Testis (tissue), 2 donors: ENCODE data around the gene GRAMD1A.

Source experiments
- CTCF ChIP-seq, 3 experiments: fragments of 450-650 bp in 2 of 3; fragments of 200-600 bp in 1 of 3; sonication (generic) in 1 of 3; IDR thresholded peaks; one replicate each; pipeline ENCODE4 v1.5.1; 2016 to 2019; ENCODE audit warnings: antibody characterized with exemption in 3 of 3, mild to moderate bottlenecking in 2 of 3, moderate library complexity in 1 of 3
- POLR2A ChIP-seq: fragments of 450-650 bp; IDR thresholded peaks from one replicate; pipeline ENCODE4 v1.6.1; 2017; ENCODE audit warnings: antibody characterized with exemption, mild to moderate bottlenecking, moderate library complexity

- TF ChIP-seq POLR2A: no peak
- no peak for TF ChIP-seq CTCF (IDR thresholded peaks at IDR 0.05)
Observed at GRCh38 chr19:35008891-35009341, 8.8 kb downstream of the GRAMD1A start.
